H7 (cell line): ENCODE data around the gene RGCC. TPM values are rescaled to one million over a fixed set of nuclear protein-coding genes. Genes with fewer than 3 reads are reported as not detected.
"Not testable (repeated sequence)": the region's sequence is repeated elsewhere in the genome, so short reads cannot be mapped to it uniquely, and the experiment has no call there.

Source experiments
- DNase-seq: peaks from one replicate; pipeline ENCODE4 v3.0.0; 2012
- H3K27me3 ChIP-seq: 2 replicates; pipeline ENCODE4 v1.6.0; 2011; ENCODE audit warnings: mild to moderate bottlenecking, low read length; ENCODE audit not compliant: control insufficient read depth, insufficient read depth
- H3K36me3 ChIP-seq: replicated peaks from 2 replicates; pipeline ENCODE4 v1.5.1; 2011; ENCODE audit warnings: low read length; ENCODE audit not compliant: control insufficient read depth, insufficient read depth
- H3K4me3 ChIP-seq: 2 replicates; pipeline ENCODE4 v1.5.1; 2011; ENCODE audit warnings: low read depth, mild to moderate bottlenecking, control low read depth, low read length, moderate library complexity; ENCODE audit not compliant: insufficient read depth
- total RNA-seq: library from RNA; depleted of rRNA; stranded (reverse); fragments of >200 nt; shearing (Covaris generic); gene quantifications from 2 replicates; pipeline ENCODE4 v1.2.3, GENCODE V29; 2014; rRNA removed

Gene RGCC, protein sequence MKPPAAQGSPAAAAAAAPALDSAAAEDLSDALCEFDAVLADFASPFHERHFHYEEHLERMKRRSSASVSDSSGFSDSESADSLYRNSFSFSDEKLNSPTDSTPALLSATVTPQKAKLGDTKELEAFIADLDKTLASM
- 1.0 TPM in 1 of 2 replicates, not detected in the other for total RNA-seq

DNA sequence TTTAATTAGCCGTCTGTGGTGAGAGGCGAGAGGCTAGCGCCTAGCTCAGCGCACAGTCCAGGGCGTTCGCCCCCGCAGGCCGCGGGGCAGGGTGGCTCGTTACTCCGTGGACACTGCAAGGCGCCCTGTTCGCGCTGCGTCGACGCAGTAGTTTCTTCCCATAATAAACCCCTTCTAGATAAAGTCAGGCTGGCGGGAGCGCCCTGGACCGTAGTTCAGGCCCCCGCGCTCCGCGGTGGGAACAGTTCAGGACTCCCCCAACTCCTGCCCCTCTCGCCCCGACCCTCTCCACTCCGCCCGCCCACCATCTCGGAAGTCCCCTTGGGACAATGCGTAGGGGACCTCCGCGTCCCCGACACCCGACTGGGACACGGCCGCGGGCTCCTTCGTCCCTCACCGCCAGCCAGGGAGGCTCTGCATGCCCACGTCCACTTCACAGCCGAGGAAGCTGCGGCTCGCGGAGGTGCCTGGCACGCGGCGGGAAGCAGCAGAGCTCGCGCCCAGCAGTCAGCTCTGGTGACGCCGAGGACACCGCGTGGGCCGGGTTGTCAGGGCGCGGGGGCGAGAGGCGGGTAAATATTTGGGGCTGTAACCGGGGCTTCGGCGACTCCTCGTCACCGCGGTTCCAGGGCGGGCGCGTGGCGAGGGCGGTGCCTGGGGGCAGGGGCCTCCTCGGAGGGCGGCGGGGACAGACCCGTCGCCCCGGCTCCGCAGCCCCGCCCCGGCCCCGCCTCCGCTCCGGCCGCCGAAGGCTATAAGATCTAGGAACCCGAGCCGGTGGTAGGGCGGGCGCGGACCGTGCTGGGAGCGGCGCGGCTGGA lies at the start of gene RGCC:
Gene RGCC, plus strand, starts transcription at position 783 of the 821 bp plus-strand sequence. CDS start 158 bp downstream, outside the sequence.
- peaks cover 66% of the 10 kb centered on the region for H3K27me3 ChIP-seq

DNA sequence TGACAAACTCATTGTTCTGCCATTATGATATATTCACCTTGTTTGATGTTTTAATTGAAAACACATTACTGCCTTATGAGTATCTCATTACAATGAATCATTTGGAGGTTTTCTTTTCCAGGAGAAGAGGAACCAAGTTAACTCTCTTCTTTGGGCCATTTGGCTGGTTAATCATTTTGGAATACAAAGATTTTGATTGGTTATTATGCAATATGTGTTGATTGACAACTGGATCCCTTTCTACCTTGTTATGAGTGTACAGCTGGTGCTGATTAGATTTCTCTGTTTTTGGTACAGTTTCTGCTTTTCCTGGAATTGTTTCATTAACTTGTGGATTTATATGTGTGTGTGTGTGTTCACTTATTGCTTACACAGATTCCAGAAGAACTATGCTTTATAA lies 49.2 kb upstream of the RGCC start:
- DNase-seq, result no peak
- Histone ChIP-seq H3K36me3 (no peaks in the 10 kb centered on the region), H3K4me3 (no peak overlapping the region), H3K27me3 (no peaks in the 10 kb centered on the region)

More for the DNA sequence above, at the start of gene RGCC:
- peak; percentile 95 for DNase-seq
- H3K36me3 ChIP-seq, result no peaks in the 10 kb centered on the region
- H3K4me3 ChIP-seq, result peak within 1 kb of the TSS; percentile 47

DNA sequence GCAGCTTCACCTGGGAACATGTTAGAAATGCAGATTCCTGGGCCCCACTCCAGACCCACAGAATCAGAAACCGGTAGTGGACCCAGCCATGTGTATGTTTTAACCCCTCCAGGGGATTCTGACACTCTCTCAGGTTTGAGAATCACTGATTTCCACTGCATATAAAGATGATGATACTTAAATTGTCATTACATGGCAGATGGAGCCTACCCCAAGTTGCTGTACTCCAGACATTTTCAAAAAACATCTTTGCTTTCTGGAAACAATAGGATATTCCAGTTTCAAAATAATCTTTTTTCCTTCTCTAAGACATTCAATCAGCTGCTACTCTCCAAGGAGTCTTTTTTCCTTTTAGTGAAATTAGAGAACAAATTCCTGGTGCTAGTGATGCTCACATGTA lies 48.6 kb upstream of the RGCC start:
- H3K27me3 ChIP-seq, result no peaks in the 10 kb centered on the region
- H3K4me3 ChIP-seq, result no peak overlapping the region
- no peak for DNase-seq
- H3K36me3 ChIP-seq, result no peaks in the 10 kb centered on the region

DNA sequence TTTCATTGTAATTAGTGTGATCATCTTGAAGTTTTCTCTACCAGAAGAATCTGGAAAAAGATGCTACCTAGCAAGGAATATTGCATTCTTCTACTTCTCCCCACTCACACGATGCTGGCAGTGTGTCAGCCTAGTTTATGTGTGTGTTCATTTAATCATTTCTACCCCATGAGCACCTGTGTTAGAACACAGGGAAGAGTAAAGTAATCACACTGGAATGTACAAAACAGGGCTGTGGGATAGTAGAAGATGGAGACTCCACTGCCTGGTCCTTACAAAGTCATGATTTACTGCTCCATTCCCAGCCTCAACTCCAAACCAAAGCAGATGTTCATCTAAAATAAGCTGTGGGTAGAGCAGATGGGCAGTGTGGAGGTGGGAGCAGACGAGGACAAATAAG lies 47.7 kb upstream of the RGCC start:
- DNase-seq, result no peak
- no peaks in the 10 kb centered on the region for H3K27me3 ChIP-seq
- no peak overlapping the region for H3K4me3 ChIP-seq
- no peaks in the 10 kb centered on the region for H3K36me3 ChIP-seq

DNA sequence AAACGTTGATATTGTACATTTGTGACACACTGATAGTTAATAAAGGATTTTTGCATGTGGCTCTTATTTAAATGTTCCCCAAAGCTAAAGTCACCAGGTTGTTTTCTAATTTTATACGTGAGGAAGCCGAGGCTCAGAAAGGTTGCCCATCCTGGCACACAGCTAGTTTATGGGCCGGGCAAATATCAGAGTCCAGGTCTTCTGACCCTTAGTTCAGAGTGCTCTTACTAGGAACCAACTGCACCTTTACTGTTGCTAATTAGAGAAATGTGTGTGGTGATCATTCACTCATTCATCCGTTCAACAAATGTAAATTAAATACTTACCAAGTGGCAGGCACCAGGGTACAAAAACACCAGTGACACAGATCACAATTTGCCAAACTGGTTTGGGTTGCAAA lies 46.3 kb upstream of the RGCC start:
- Histone ChIP-seq H3K36me3 (no peaks in the 10 kb centered on the region), H3K4me3 (no peak overlapping the region), H3K27me3 (no peaks in the 10 kb centered on the region)
- DNase-seq, result no peak

DNA sequence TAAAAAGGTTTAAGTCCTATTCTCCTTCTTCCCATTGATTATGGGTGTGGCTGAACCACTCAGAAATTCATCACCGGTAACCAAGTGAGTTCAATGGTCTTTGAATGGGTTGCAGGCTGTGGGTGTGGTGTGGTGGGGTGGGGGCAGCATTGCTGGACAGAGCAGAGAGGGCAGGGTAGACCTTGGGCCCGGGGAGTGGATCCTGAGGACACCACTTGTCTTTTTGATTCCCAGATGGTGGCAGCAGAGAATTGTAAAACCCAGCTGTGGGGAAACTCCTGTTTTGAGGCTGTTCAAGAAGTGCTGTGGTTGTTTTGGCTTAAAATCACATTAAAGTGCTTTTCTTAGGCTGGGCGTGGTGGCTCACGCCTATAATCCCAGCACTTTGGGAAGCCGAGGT lies 45.8 kb upstream of the RGCC start:
- no peaks in the 10 kb centered on the region for H3K36me3 ChIP-seq
- no peak overlapping the region for H3K4me3 ChIP-seq
- peak; percentile 14 for DNase-seq
- no peaks in the 10 kb centered on the region for H3K27me3 ChIP-seq

DNA sequence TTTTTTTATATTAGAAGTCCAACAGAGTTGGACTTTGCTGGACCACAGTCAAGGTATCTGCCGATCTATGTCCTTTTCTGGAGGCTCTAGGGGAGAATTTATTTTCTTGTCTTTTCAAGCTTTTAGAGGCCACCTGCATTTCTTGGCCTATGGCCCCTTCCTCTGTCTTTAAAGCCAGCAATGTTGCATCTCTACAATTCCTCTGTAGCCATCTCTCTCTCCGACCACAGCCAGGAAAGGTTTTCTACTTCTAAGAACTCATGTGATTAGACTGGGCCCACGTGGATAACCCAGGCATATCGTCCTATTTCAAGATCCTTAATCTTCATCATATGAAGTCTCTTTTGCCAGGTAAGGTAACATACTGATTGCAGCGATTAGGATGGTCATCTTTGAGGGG lies 43.5 kb upstream of the RGCC start:
- DNase-seq, result no peak
- H3K36me3 ChIP-seq, result no peaks in the 10 kb centered on the region
- H3K4me3 ChIP-seq, result no peak overlapping the region
- no peaks in the 10 kb centered on the region for H3K27me3 ChIP-seq

DNA sequence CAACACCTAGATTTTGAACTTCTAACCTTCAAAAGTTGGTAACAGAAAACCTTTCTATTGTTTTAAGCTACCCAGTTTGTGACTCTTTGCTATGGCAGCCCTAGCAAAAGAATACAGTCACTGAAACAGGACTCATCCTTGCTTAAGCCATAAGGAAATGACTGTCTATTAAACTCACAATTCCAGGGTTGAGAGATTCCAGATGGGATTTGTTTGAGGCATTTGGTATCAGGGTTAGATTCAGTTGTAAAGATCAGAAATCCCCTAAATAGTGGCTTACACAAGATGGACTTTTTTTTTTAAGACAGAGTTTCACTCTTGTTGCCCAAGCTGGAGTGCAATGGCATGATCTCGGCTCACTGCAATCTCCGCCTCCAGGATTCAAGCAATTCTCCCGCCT lies 41.1 kb upstream of the RGCC start:
- Histone ChIP-seq H3K27me3 (no peaks in the 10 kb centered on the region), H3K36me3 (no peaks in the 10 kb centered on the region)
- no peak for DNase-seq

DNA sequence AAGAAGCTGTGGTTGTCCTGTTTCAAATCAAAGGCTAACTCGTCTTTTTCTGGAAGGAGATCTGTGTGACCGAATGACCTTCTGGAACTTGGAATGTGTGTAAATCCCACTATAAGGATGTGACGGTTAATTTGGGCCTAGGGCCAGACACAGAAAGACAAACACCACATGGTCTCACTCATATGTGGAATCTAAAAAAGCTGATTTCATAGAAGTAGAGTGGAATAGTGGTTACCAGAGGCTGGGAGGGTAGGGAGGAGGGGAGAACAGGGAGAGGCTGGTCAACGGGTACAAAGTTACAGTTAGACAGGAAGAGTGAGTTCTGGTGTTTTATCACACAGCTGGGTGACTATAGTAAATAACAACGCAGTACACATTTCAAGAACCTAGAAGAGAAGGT lies 39.3 kb upstream of the RGCC start:
- no peak for DNase-seq
- H3K36me3 ChIP-seq, result no peaks in the 10 kb centered on the region
- H3K27me3 ChIP-seq, result no peaks in the 10 kb centered on the region
- no peak overlapping the region for H3K4me3 ChIP-seq

More for the DNA sequence above, 41.1 kb upstream of the RGCC start:
- H3K4me3 ChIP-seq, result no peak overlapping the region

DNA sequence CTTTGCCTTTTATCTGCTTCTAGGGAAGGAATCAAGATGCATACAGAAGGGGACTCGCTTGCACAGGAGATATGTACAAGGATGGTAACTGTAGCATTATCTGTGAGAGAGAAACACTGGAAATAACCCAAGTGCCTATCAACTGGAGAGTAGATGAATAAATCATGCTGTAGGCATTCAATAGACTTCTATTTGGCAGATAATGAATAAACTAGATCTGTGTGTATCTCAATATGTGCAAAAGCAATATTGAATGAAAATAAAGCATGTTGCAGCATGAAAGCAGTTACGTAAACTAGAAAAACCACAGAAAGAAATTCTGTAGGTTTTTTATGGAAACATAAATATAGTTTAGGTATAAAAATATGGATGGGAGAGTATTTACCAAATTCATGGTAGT lies 38.6 kb upstream of the RGCC start:
- Histone ChIP-seq H3K27me3 (no peaks in the 10 kb centered on the region), H3K4me3 (no peak overlapping the region), H3K36me3 (no peaks in the 10 kb centered on the region)
- no peak for DNase-seq

DNA sequence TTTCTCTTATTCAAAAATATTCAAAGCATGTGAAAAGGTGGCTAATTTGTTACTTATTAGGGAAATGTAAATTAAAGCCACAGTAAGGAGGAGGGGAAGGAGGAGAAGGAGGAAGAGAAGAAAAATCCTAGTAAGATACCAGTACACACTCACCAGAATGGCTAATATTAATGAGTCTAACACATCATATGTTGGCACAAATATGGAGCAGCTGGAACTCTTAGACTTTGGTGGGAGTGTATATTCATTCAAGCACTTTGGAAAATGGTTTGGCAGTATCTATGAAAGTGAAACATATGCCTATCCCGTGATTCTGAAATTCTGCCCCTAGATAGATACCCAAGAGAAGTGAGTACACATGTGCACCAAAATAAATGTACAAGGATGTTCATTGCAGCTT lies 38.1 kb upstream of the RGCC start:
- DNase-seq, result no peak
- Histone ChIP-seq H3K4me3 (no peak overlapping the region), H3K36me3 (no peaks in the 10 kb centered on the region), H3K27me3 (no peaks in the 10 kb centered on the region)

DNA sequence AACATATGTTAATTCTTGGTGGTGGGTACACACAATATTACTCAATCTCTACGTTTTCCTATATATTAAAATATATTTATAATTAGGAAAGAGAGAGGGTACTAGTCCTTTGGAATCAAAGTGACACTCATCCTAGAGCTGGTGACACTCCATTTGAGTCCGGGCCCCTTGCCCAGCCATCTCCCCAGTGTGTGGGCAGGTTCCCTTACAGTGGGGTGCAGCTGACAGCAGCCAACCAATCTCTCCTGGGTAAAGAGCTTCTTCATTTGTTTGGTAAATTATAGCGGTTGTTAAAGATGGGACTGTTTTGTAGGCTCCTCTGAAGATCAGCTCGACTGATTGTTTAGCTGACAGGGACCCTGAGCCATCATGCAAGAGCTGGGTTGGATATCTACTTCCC lies 37.2 kb upstream of the RGCC start:
- Histone ChIP-seq H3K36me3 (no peaks in the 10 kb centered on the region), H3K4me3 (no peak overlapping the region), H3K27me3 (no peaks in the 10 kb centered on the region)
- DNase-seq, result no peak

DNA sequence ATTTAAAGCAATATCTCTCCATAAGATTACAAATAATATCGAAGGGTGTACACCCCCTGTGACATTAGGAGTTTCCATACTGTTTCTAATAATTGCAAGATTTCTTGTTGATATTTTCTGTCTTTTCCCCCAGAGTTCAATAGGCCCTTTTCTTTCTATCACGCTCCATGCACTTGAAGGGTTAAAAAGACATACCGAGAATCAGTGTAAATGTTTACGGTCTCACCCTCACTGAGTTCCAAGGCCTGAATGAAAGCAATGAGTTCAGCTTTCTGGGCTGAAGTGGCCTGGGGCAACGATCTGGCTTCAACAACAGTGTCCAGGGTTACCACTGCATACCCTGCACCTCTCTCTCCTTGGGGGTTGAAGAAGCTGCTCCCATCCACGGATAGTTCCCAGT lies 36.0 kb upstream of the RGCC start:
- DNase-seq, H3K36me3 ChIP-seq, H3K4me3 ChIP-seq, H3K27me3 ChIP-seq: not testable (repeated sequence)

DNA sequence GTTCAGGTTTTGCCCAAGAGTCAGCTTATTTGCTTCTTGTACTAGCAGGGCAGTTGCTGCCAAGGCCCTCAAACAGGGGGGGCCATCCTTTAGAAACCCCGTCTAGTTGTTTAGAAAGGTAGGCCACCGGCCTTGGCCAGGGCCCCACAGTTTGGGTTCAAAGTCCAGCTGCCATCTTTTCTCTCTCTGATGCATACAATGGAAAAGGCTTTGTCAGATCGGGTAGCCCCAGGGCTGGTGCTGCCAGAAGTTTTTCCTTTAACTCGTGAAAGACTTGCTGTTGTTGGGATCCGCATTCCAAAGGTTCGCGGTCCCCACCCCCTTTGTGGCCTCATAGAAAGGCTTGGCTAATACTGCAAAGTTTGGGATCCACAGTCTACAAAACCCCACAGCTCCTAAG lies 35.4 kb upstream of the RGCC start:
- not testable (repeated sequence) for DNase-seq

DNA sequence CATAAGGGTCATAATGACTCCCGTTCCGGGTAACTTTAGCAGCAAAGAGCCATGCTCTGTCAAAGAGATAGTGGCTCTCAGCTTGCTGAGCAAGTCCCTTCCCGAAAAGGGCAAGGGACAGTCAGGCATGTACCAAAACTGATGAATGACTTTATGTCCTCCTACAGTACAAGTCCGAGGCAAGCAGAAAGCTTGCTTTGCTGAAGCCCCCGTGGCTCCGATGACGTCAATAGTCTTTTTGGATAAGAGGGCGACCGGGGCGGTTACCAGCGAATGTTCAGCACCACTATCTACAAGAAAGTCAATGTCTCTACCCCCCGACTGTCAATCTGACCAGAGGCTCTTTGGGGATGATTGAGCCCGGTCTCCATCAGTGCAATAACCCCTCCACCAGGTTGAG lies 34.1 kb upstream of the RGCC start:
- not testable (repeated sequence) for DNase-seq, H3K36me3 ChIP-seq, H3K4me3 ChIP-seq, H3K27me3 ChIP-seq

More for the DNA sequence above, 35.4 kb upstream of the RGCC start:
- H3K4me3 ChIP-seq, H3K36me3 ChIP-seq, H3K27me3 ChIP-seq: not testable (repeated sequence)
